ENCODE data around the gene SCG2.
A peak's percentile ranks its signal among the peaks of the same experiment; 100 is the strongest.

SCG2 gene

GRCh38 chr2:223586261-223586660 is 15.9 kb downstream of the SCG2 start:
- H3K4me2 ChIP-seq = no peak overlapping the region

DNA sequence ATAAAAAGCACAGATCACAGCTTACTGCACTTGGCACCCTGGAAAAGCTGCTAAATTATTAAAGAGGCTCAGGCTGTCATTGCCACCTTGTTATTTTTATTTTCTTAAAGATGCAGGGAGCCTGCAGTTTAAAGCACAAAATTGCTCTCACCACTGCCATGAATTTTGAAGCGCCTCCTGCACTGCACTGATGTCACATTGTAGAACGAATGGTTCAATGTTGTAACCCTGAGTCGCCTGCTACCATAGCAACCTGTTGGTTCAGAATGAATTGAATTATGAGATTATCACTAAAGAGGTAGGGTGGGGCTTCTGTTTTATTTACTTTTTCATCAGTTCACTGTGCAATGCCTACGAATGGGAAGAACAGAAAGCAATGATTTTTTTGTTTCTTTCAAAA is 16.5 kb downstream of the SCG2 start:
- H3K27me3 ChIP-seq = no peaks in the 10 kb centered on the region
- no peaks in the 10 kb centered on the region for H3K36me3 ChIP-seq
- H3K27ac ChIP-seq = no peak overlapping the region
- H4K20me1 ChIP-seq = no peaks in the 10 kb centered on the region
- no peak for TF ChIP-seq Cebpa-rat (IDR thresholded peaks at IDR 0.05)
- no peak overlapping the region for H3K4me3 ChIP-seq
- H3K4me1 ChIP-seq = peaks cover 18% of the 10 kb centered on the region
- no peak overlapping the region for H3K4me2 ChIP-seq
- H3K9me3 ChIP-seq = no peaks in the 10 kb centered on the region
- H3K9ac ChIP-seq = no peak overlapping the region

More at GRCh38 chr2:223586261-223586660, 15.9 kb downstream of the SCG2 start:
- Histone ChIP-seq H3K4me1 (peaks cover 18% of the 10 kb centered on the region), H3K36me3 (no peaks in the 10 kb centered on the region), H3K27ac (no peak overlapping the region), H3K4me3 (no peak overlapping the region), H3K9me3 (no peaks in the 10 kb centered on the region), H3K9ac (no peak overlapping the region), H3K27me3 (no peaks in the 10 kb centered on the region), H4K20me1 (no peaks in the 10 kb centered on the region)
- no peak for TF ChIP-seq Cebpa-rat (IDR thresholded peaks at IDR 0.05)

GRCh38 chr2:223582001-223582400 is 20.2 kb downstream of the SCG2 start:
- TF ChIP-seq Cebpa-rat (IDR thresholded peaks at IDR 0.05) = no peak
- H3K4me2 ChIP-seq = peak overlapping the region; percentile 51

DNA sequence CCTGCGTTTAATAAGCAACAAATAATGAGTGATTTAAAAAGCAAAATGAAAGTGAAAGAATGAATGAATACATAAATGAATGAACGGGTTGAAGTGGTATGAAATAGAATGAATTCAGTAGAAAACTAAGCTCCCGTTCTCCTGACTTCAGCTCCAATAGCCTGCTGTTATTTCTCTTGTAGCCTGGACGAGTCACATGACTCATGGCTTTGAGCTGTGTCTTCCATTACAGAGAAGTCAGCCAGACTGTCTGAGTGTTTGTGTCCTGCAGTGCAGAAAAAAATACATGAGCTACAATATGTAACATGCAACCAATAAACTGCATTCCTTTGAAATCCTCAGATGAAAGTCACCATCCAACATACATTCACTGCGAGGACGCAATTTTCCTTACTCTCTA is 21.2 kb downstream of the SCG2 start:
- Histone ChIP-seq H3K4me2 (no peak overlapping the region), H3K4me3 (no peak overlapping the region)

More at GRCh38 chr2:223582001-223582400, 20.2 kb downstream of the SCG2 start:
- no peaks in the 10 kb centered on the region for H3K27me3 ChIP-seq
- peaks cover 12% of the 10 kb centered on the region for H3K4me1 ChIP-seq
- no peak overlapping the region for H3K9ac ChIP-seq
- no peaks in the 10 kb centered on the region for H3K9me3 ChIP-seq
- H3K36me3 ChIP-seq = no peaks in the 10 kb centered on the region
- H3K4me3 ChIP-seq = no peak overlapping the region
- no peaks in the 10 kb centered on the region for H4K20me1 ChIP-seq
- H3K27ac ChIP-seq = no peak overlapping the region; the same call in 1 of the 2 replicates

DNA sequence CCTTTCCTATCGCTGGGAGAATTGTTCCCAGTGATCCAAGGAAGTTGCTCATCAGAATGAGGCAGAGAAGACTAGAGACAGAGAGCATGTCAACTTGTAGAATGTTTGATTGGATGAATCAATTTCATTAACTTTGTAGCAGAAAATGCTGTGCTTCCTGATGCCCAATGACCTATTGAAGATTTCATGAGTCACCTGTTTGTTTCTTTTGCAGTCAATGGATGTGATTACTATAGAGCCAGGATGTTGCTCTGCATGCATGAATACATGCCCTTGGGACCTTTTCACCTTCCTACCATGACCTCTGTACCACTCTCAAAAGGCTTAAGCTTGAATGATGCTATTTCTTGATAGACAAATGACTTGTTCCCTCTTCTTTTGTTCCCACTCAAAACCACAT is 23.3 kb downstream of the SCG2 start:
- TF ChIP-seq Cebpa-rat (IDR thresholded peaks at IDR 0.05) = no peak
- Histone ChIP-seq H3K27me3 (no peaks in the 10 kb centered on the region), H3K4me3 (no peak overlapping the region), H4K20me1 (no peaks in the 10 kb centered on the region), H3K36me3 (no peaks in the 10 kb centered on the region), H3K4me2 (no peak overlapping the region), H3K9ac (no peak overlapping the region), H3K4me1 (peaks cover 11% of the 10 kb centered on the region), H3K27ac (no peak overlapping the region), H3K9me3 (no peaks in the 10 kb centered on the region)

More for the DNA sequence above, 21.2 kb downstream of the SCG2 start:
- Histone ChIP-seq H3K9me3 (no peaks in the 10 kb centered on the region), H3K27ac (no peak overlapping the region), H3K27me3 (no peaks in the 10 kb centered on the region), H3K36me3 (no peaks in the 10 kb centered on the region), H4K20me1 (no peaks in the 10 kb centered on the region), H3K4me1 (peaks cover 11% of the 10 kb centered on the region), H3K9ac (no peak overlapping the region)
- TF ChIP-seq Cebpa-rat (IDR thresholded peaks at IDR 0.05) = no peak

- peaks cover 5% of the 10 kb centered on the region for H3K4me1 ChIP-seq
- no peak overlapping the region for H3K4me3 ChIP-seq
- H3K27ac ChIP-seq = no peak overlapping the region
- TF ChIP-seq Cebpa-rat (IDR thresholded peaks at IDR 0.05) = no peak
- H3K27me3 ChIP-seq = no peaks in the 10 kb centered on the region
- no peaks in the 10 kb centered on the region for H3K36me3 ChIP-seq
- no peak overlapping the region for H3K4me2 ChIP-seq
- no peak overlapping the region for H3K9ac ChIP-seq
- H4K20me1 ChIP-seq = no peaks in the 10 kb centered on the region
- no peaks in the 10 kb centered on the region for H3K9me3 ChIP-seq
These were observed 25.3 kb downstream of the SCG2 start for GRCh38 chr2:223576873-223577272.

- H4K20me1 ChIP-seq = no peaks in the 10 kb centered on the region
- H3K4me3 ChIP-seq = no peak overlapping the region
- H3K4me2 ChIP-seq = no peak overlapping the region
- H3K27ac ChIP-seq = no peak overlapping the region
- no peaks in the 10 kb centered on the region for H3K9me3 ChIP-seq
- no peaks in the 10 kb centered on the region for H3K36me3 ChIP-seq
- peaks cover 14% of the 10 kb centered on the region for H3K4me1 ChIP-seq
- no peak for TF ChIP-seq Cebpa-rat (IDR thresholded peaks at IDR 0.05)
- no peak overlapping the region for H3K9ac ChIP-seq
- H3K27me3 ChIP-seq = no peaks in the 10 kb centered on the region
These were observed 31.4 kb downstream of the SCG2 start for GRCh38 chr2:223570784-223571183.

DNA sequence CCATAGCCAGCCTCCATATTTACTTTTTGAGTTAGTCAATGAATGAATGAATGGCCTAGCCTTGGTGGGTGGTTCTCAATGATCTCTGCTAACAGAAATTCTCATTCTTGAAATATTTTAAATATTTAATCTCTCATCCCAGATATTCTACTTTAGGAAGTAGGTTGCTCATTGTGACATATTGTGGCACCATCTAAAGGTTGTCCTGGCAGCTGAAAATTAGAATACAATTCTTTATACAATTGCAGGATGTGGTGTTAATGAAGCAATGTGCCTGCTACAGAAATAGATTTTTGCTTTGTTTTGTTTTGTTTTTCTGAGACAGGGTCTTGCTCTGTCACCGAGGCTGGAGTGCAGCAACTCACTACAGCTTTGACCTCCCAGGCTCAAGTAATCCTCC is 35.8 kb downstream of the SCG2 start:
- Histone ChIP-seq H3K9ac (no peak overlapping the region), H3K4me2 (no peak overlapping the region), H3K9me3 (no peaks in the 10 kb centered on the region), H3K4me3 (no peak overlapping the region), H4K20me1 (no peaks in the 10 kb centered on the region), H3K4me1 (peaks cover 14% of the 10 kb centered on the region), H3K27me3 (no peaks in the 10 kb centered on the region), H3K36me3 (no peaks in the 10 kb centered on the region), H3K27ac (no peak overlapping the region)
- no peak for TF ChIP-seq Cebpa-rat (IDR thresholded peaks at IDR 0.05)

GRCh38 chr2:223563462-223563861 is 38.7 kb downstream of the SCG2 start:
- peaks cover under 1% of the 10 kb centered on the region; the same call in 1 of the 2 replicates for H3K4me1 ChIP-seq
- no peak overlapping the region for H3K4me3 ChIP-seq
- no peaks in the 10 kb centered on the region for H3K9me3 ChIP-seq
- no peak overlapping the region for H3K4me2 ChIP-seq
- no peak overlapping the region for H3K27ac ChIP-seq
- no peaks in the 10 kb centered on the region for H3K27me3 ChIP-seq
- H3K9ac ChIP-seq = no peak overlapping the region
- H4K20me1 ChIP-seq = no peaks in the 10 kb centered on the region
- TF ChIP-seq Cebpa-rat (IDR thresholded peaks at IDR 0.05) = no peak
- no peaks in the 10 kb centered on the region for H3K36me3 ChIP-seq

GRCh38 chr2:223562078-223562477 is 40.1 kb downstream of the SCG2 start:
- Histone ChIP-seq H3K4me2 (no peak overlapping the region), H4K20me1 (no peaks in the 10 kb centered on the region), H3K27me3 (no peaks in the 10 kb centered on the region), H3K9me3 (no peaks in the 10 kb centered on the region), H3K9ac (no peak overlapping the region), H3K36me3 (no peaks in the 10 kb centered on the region), H3K4me3 (no peak overlapping the region), H3K27ac (no peak overlapping the region), H3K4me1 (no peaks in the 10 kb centered on the region)
- no peak for TF ChIP-seq Cebpa-rat (IDR thresholded peaks at IDR 0.05)
